Anterior cingulate cortex (tissue), 58 donors: Measurements from ENCODE around the gene ANAPC7.
A peak's percentile ranks its signal among the peaks of the same experiment; 100 is the strongest.
"Not testable (repeated sequence)": the region's sequence is repeated elsewhere in the genome, so short reads cannot be mapped to it uniquely, and the experiment has no call there.

ENCODE experiments used
- DNase-seq, 58 donors: peaks; one replicate each; lab custom pipeline; 2025; lab: John Stamatoyannopoulos, UW

ANAPC7 gene, protein sequence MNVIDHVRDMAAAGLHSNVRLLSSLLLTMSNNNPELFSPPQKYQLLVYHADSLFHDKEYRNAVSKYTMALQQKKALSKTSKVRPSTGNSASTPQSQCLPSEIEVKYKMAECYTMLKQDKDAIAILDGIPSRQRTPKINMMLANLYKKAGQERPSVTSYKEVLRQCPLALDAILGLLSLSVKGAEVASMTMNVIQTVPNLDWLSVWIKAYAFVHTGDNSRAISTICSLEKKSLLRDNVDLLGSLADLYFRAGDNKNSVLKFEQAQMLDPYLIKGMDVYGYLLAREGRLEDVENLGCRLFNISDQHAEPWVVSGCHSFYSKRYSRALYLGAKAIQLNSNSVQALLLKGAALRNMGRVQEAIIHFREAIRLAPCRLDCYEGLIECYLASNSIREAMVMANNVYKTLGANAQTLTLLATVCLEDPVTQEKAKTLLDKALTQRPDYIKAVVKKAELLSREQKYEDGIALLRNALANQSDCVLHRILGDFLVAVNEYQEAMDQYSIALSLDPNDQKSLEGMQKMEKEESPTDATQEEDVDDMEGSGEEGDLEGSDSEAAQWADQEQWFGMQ

DNA sequence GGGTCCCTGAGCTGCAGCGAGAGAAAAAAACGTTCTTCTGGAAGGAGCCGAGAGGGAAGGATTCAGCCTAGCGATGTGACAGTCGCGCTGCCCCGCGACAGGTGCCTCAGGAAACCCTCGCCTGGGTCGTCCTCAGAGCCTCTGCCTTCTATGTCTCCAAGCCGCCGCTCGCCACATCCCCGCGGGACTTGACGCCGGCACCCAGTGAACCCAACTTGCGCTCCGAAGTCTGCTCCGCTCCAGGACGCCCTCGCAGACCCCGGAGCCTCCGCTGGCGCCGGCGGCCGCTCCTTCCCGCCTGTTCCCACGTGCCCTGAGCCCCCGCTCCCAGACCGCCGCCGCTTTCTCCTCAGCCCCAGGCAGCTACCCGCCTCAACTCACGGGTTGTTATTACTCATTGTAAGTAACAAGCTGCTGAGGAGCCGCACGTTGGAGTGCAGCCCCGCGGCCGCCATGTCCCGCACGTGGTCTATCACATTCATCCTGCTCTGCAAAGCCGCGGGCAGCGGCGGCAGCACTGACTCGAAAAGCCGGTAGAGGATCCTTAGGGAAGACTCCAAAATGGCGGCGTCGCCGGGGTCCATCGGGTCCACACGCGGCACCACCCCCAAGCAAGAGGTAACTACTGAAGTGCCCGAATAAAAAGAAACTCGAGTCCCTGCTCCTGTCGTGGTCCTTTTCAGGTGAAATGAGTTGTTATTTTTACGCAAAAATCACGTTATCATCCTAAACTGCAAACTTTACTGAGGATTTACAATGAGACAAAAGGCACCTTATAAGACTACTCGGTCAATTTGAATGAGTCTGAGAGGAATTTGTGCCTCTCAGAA lies at the start of gene ANAPC7:
TSS of gene ANAPC7 (minus strand) at position 563 of the 830 bp plus-strand sequence. CDS start at position 482, 81 bp downstream.
- DNase-seq, result peak; percentile 28 to 95 (median 82)

DNA sequence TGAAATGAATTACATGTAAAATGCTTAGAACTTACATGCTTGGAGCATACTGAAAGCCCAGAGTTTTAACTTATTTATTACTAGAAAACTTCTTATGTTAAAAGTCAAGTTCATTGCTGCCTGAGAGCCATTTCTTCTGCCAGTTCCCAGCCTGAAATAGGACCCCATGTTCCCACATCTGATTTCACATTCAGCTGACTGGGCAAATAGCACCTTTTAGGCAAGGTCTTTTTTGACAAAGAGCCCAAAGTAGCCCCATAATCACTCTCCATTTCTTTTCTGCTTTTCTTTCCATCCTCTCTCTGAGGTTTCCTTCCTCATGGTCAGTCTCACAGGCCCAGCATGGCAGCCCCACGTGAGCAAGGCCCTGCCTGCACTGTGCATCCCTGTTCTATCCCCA lies 47.8 kb upstream of the ANAPC7 start:
- DNase-seq, result no peak

DNA sequence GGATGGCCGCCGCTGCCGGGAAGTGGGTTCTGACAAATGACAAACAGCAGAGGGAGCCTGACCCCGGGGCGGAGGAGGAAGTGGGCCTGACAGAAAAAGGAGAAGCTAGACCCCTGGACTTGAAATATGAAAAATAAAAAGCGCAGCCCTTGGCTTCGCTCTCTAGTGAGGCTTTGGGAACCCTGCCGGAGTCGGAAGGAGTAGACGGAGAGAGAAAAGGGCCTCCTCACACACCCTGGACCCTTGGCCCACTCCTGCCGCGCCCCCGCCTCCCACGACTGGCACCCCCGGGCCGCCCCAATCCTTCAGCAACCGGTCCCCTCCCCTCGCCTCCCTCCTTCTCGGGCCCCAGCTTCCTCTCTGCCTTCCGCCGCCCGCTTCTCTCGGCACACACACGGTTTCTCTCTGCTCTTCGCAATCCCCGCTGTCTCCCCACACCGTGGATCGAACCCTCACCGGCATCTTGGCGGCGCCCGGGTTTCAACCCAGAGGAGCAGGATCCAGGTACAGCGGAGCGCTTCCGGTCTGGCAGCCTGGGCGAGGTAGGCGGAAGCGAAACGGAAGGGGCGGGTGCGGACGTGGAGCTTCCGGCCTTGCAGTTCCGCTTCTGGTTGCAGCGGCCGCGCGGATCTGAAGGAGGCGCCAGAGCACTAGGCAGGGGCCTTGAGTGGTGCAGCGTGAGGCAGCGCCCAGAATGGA lies 46.4 kb upstream of the ANAPC7 start, which contains the start of gene ARPC3:
TSS of gene ARPC3 (minus strand) at position 539 of the 699 bp plus-strand sequence. CDS start at position 462, 77 bp downstream.
- DNase-seq, result peak; percentile 44 to 94 (median 88)

DNA sequence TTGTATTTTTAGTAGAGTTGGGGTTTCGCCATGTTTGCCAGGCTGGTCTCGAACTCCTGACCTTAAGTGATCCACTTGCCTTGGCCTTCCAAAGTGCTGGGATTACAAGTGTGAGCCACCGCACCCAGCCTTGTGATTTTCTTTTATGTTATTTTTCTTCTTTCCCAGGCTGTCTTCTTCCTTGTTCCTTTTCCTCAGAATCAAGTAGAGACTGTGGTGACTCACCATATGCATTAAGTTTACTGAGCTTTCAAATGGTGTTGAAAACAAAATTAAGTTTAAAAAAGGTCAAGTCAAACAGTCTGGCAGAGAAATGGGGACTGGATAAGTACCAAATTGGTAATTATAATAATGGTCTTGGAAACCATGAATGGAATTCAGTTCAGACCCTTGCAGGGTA lies 40.9 kb upstream of the ANAPC7 start:
- DNase-seq, result no peak

DNA sequence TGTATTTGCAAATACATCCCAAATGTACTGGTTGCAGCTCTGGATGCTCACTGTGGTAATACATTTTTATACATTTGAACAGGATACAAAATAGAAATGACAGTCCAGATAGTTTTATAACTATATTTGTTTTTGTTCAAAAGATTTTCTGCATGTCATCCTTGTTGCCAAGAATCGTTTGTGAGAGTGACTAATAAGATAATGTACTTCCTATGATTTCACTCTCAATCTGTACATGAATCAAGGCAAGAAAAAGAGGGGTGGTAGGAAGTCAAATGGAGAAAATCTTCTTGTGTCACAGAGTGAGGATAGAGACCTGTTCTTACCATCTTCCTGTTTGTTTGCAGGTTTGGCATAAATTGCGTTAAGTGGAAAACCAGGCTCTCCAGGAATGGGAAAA lies 32.7 kb upstream of the ANAPC7 start:
- no peak for DNase-seq

DNA sequence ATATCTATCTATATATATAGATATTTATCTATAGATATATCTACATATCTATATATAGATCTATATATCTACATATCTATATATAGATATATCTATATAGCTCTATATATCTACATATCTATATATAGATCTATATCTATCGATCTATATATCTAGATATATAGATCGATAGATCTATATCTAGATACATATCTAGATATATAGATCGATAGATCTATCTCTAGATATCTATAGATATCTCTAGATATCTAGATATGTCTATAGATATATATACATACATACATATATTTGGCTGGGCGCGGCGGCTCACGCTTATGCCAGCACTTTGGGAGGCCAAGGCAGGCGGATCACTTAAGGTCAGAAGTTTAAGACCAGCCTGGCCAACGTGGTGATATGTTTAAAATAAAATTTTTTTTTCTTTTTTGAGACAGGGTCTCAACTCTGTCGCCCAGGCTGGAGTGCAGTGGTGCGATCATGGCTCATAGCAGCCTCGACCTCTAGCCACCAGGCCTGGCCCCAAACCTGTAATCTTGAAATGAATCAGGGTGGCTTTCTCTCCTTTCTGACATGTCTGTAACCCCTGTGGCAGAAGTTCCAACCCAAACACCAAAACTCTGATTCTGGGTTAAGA lies 28.6 kb upstream of the ANAPC7 start:
- no peak for DNase-seq

DNA sequence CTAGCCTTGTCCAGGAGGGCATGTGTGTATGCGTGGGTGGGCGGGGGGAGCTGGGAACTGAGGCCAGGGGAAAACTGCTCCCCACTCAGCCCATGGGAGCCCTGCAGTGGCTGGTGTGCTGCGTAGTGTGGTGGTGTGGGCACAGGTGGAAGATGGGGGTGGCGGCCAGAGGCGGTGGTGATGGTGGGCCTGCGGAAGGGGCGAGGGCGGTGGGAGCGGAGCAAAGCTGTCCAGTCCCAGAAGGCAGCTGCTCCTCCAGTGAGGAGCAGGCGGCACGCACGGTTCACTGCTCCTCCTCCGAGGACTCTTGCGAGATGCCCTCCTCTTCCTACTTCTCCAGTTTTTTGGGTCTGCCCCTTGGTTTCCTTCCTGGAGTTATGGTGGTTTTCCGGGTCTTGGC lies 26.2 kb upstream of the ANAPC7 start:
- DNase-seq, result not testable (repeated sequence)

DNA sequence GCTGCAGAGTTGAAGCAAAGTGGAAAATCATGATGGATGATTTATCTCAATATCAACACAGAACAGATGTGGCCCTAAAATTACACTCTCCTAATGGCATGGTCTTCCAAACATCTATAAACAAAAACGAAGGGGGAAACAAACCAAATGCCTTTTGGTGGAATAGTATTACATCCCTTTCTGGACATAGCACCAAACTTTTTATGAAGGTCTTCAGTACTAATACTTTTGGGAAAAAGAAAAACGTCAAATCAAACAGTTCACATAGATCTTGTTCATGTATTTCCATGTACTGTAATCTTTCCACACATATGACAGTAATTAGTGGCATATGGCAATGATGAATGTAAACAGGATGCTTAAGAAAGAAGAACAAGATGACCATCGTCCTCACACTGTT lies 22.9 kb upstream of the ANAPC7 start:
- DNase-seq, result no peak

DNA sequence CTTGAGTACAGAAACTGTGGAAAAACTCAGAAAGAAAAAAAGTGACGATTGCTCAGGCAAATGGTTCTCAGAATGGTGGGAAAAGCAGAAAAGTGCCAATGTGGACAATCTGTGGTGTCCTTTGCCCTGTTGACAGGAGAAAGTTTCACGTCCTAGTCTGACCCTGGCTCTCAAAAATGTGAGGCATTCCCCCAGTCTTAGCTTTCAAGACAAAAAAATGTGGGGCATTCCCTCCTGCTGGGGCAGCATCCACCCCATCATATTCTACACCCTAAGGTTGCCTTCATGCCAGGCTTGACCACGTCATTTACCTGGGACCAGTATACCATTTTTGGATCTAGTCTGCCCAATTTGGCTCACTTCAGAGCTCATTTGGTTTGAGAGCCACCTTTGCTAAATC lies 20.7 kb upstream of the ANAPC7 start:
- DNase-seq, result no peak

DNA sequence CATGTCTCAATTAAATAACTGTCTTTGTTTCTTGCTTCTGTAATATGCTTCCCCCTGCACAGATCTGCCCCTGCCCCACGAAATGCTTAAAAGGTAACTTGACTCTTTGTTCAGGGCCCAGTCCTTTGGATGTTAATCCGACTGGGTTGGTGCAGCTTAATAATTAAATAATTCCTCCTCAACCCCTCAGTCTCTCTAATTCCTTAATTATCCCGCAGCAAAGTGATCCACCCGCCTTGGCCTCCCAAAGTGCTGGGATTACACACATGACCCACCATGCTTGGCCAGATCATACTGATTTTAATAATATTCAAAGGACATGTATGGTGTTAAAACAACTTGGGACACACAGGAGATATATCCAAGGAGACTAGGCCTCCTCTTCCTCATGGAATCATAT lies 18.2 kb upstream of the ANAPC7 start:
- no peak for DNase-seq

DNA sequence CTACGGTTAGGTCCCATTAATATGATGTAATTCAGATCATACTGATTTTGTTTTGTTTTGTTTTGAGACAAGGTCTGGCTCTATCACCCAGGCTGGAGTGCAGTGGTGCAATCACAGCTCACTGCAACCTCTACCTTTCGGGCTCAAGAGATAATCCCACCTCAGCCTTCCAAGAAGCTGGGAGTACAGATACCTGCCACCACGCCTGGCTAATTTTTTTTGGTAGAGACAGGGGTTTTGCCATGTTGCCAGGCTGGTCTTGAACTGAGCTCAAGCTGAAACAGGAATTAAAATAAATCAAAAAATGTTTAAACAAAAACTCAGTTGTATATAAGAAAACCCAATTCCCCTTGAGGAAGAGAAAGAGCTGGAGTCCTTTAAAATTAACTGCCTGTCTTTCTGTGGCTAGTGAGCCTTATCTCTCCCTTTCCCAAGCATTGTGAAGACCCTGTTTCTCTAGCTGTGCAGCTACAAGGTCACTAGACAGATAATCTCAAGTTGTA lies 17.7 kb upstream of the ANAPC7 start:
- no peak for DNase-seq

DNA sequence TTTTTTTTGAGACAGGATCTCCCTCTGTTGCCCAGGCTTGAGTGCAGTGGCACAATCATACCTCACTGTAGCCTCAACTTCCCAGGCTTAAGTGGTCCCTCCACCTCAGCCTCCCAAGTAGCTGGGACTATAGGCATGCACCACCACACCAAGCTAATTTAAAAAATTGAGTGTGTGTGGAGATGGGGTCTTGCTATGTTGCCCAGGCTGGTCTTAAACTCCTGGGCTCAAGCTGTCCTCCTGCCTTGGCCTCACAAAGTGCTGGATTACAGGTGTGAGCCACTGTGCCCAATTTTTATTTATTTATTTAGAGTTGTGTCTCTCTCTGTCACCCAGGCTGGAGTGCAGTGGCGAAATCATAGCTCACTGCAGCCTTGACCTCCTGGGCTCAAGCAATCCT lies 17.1 kb upstream of the ANAPC7 start:
- DNase-seq, result not testable (repeated sequence)

DNA sequence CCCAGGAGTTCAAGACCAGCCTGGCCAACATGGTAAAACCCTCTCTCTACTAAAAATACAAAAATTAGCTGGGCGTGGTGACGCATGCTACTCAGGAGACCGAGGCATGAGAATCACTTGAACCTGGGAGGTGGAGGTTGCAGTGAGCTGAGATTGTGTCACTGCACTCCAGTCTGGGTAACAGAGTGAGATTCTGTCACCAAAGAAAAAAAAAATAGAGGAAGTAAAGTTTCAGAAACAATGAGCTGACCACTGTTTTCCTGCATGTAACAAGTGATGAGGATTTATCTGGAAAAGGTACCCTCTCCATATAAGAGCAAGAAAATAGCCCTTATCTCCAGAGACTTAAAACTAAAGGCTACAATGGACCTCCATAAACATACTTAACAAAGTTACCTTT lies 13.6 kb upstream of the ANAPC7 start:
- DNase-seq, result not testable (repeated sequence)

DNA sequence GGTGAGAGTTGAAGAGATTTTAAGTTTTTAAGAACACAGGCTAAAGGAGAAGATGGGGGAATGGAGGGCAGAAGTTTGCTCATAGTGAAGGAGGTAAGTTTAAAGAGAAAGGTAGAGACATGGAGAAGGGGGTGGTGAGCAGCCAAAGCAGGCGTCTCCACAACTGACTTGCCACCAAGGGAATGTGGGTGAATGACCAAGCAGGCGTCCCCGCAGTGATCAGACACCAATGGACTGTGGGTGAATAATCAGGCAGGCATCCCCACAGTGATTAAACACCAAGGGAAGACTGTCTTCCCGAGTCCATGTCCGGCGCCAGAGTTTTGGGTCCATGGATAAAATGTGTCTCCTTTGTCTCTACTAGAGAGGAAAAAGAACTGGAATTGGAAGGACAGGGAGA lies 6.6 kb upstream of the ANAPC7 start:
- DNase-seq, result not testable (repeated sequence)

DNA sequence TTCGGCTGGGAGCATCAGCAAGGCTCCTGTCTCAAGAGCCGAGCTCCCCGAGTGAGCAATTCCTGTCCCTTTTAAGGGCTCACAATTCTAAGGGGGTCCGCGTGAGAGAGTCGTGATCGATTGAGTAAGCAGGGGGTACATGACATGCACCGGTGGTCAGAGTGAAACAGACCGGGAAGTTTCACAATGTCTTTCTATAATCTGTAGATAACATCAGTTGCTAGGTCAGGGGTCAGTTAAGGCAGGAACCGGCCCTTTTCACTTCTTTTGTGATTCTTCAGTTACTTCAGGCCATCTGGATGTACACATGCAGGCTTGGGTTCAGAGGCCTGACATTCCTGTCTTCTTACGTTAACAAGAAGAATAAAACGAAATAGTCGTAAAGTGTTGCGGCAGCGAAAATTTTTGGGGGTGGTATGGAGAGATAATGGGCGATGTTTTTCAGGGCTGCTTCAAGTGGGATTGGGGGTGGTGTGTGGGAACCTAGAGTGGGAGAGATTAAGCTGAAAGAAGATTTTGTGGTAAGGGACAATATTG lies 1.7 kb upstream of the ANAPC7 start:
- DNase-seq, result not testable (repeated sequence)

DNA sequence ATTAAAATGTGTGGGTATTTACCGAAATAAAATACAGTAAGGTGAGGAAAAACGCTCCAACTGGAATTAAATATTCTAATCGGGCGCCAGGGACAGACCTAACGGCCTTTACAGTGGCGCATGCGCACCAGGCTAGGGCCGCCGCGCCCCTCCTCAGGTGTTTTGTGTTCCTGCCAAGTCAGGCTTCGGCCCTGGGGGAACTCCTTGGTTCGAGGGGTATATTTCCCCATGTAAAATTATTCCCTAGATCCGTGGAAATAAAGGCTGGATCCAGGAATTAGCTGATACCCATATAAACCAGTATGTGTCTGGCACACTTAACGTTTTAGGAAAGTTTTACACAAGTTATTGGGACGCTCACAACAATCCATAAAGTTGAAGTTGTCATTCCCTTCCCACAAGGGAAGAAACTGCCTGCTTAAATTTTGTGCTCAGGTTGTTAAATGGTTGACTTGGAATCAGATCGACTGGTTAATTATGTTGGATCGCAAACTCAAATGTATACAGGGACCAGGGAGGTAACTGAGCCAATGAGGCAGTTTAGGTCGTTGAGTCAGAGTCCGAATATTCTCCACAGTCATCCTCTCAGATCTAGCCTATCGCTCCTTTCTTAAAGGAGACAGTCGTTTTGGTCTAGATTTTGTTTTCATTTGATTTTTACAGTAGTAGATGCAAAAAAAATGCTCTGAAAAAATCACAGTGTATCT lies 621 bp upstream of the ANAPC7 start:
- DNase-seq, result peak in 55 of 58 donors; percentile 2 to 79 (median 35)

DNA sequence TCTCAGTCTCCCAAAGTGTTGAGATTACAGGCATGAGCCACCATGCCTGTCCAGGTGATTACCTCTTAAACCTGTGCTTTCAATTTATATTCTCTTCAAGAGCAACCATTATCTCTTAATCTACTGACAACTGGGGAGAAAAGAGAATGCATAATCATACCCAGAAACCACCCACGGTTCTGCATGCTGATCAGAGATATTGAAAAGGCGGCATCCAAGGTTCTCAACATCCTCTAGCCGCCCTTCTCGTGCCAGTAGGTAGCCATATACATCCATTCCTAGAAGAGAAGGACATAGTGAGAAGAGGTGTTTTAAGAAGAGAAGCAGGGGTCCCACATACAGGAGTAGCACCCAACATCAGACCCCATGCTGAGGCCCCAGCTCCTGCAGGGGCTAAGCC lies 20.8 kb downstream of the ANAPC7 start:
- DNase-seq, result no peak

DNA sequence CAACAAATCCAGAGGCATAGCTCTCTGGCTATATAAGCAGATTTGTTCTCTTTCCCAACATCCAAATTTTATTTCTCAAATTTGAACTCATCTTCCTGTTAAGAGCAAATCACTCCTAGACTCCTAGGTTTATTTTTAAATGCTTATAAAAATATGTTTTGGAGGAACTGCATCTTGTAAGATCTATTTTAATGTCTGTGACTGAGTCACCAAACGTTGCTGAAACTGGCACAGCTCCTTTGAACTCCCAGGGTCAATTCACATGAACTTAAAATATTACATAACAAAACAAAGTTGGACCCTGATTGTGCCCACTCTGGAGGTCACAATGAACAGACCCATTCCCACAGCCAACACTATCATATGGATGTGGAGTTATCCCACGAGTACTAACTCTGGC lies 23.9 kb downstream of the ANAPC7 start:
- DNase-seq, result peak in 1 of 58 donors; percentile 25

DNA sequence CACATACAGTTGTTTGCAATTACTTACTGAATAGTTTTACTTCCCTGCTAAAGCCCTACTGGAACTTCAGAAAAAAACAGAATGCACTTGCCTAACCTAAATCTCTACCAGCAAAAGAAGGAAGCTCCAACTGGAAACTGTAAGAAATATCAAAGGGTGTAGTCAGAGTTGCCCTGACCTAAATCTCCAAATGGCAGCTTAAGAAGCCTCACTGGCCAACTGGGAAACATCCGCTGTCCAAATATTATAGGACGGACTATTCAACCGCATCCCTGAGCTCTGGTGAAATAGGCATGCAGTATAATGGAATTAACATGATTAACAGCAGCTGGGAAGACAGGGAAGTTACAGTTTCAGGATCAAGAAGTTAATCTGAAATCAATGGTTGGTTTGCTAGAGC lies 24.3 kb downstream of the ANAPC7 start:
- DNase-seq, result no peak
